Neural cell (in vitro differentiated cells): ENCODE results near the gene ETV6. TPM values are rescaled to one million over a fixed set of nuclear protein-coding genes. Genes with fewer than 3 reads are reported as not detected.

Source experiments
- H2AFZ ChIP-seq: fragments of 200-600, 300-800 bp; sonication (generic), shearing (Covaris generic); 2 replicates; pipeline ENCODE4 v1.6.0; 2014; ENCODE audit warnings: low read depth, mild to moderate bottlenecking, antibody characterized with exemption, low read length, moderate library complexity
- H3F3A ChIP-seq: fragments of 200-600 bp; shearing (Covaris generic); 2 replicates; pipeline ENCODE4 v1.6.1; 2016; ENCODE audit warnings: mild to moderate bottlenecking, moderate library complexity, mixed read lengths, antibody characterized with exemption, low read length; ENCODE audit not compliant: insufficient read depth, poor library complexity, severe bottlenecking
- H3K27ac ChIP-seq: fragments of 200-600, 300-800 bp; sonication (generic), shearing (Covaris generic); 2 replicates; pipeline ENCODE4 v1.5.1; 2014; ENCODE audit warnings: mild to moderate bottlenecking, low read length, moderate library complexity
- H3K27me3 ChIP-seq: fragments of 300-800, 200-600 bp; sonication (generic), shearing (Covaris generic); 2 replicates; pipeline ENCODE4 v1.6.0; 2014; ENCODE audit warnings: mild to moderate bottlenecking, low read depth, low read length, moderate library complexity; ENCODE audit not compliant: insufficient read depth
- H3K36me3 ChIP-seq: fragments of 300-800, 200-600 bp; sonication (generic), shearing (Covaris generic); 2 replicates; pipeline ENCODE4 v1.5.1; 2014; ENCODE audit warnings: mild to moderate bottlenecking, antibody characterized with exemption, low read length, moderate library complexity; ENCODE audit not compliant: insufficient read depth
- H3K4me2 ChIP-seq: fragments of 300-800, 200-600 bp; sonication (generic), shearing (Covaris generic); 2 replicates; pipeline ENCODE4 v1.6.0; 2014; ENCODE audit warnings: mild to moderate bottlenecking, low read length
- H3K4me3 ChIP-seq: fragments of 300-800, 200-600 bp; sonication (generic), shearing (Covaris generic); 2 replicates; pipeline ENCODE4 v1.5.1; 2014; ENCODE audit warnings: mild to moderate bottlenecking, low read length, moderate library complexity
- H3K79me2 ChIP-seq: fragments of 200-600 bp; shearing (Covaris generic); replicated peaks from 2 replicates; pipeline ENCODE4 v1.6.0; 2014; ENCODE audit warnings: mild to moderate bottlenecking, low read length, moderate library complexity; ENCODE audit not compliant: insufficient read depth
- H3K9ac ChIP-seq: fragments of 300-800, 200-600 bp; sonication (generic), shearing (Covaris generic); 2 replicates; pipeline ENCODE4 v1.6.1; 2016; ENCODE audit warnings: mild to moderate bottlenecking, low read length, mixed read lengths
- H3K9me2 ChIP-seq: fragments of 200-600 bp; shearing (Covaris generic); 2 replicates; pipeline ENCODE4 v1.6.1; 2016; ENCODE audit warnings: mild to moderate bottlenecking, low read length, mixed read lengths; ENCODE audit not compliant: insufficient read depth
- H3K9me3 ChIP-seq: fragments of 200-600, 300-800 bp; sonication (generic), shearing (Covaris generic); 2 replicates; pipeline ENCODE4 v1.6.1; 2016; ENCODE audit warnings: mild to moderate bottlenecking, mixed run types, low read length, moderate library complexity, mixed read lengths
- H4K20me1 ChIP-seq: fragments of 200-600 bp; shearing (Covaris generic); 2 replicates; pipeline ENCODE4 v1.6.1; 2016; ENCODE audit warnings: mild to moderate bottlenecking, mixed run types; ENCODE audit not compliant: insufficient read depth
- EP300 ChIP-seq: fragments of 450-650 bp; conservative IDR thresholded peaks from 2 replicates; pipeline ENCODE4 v1.6.1; 2014; ENCODE audit warnings: antibody characterized with exemption, mild to moderate bottlenecking, moderate library complexity; ENCODE audit not compliant: poor library complexity, severe bottlenecking
- EZH2 ChIP-seq: fragments of 200-600, 300-800 bp; shearing (Covaris generic), sonication (generic); IDR thresholded peaks from 2 replicates; pipeline ENCODE4 v1.6.1; 2014; ENCODE audit warnings: antibody characterized with exemption, low read length, borderline replicate concordance, mild to moderate bottlenecking; ENCODE audit not compliant: insufficient read depth, poor library complexity, severe bottlenecking
- MXI1 ChIP-seq: fragments of 450-650 bp; conservative IDR thresholded peaks from 2 replicates; pipeline ENCODE4 v1.6.1; 2014; ENCODE audit warnings: antibody characterized with exemption, mild to moderate bottlenecking; ENCODE audit not compliant: poor library complexity, severe bottlenecking
- POLR2AphosphoS5 ChIP-seq: IDR thresholded peaks from 2 replicates; pipeline ENCODE4 v1.6.1; 2012
- RAD21 ChIP-seq: fragments of 450-650 bp; conservative IDR thresholded peaks from 2 replicates; pipeline ENCODE4 v1.6.1; 2014; ENCODE audit warnings: antibody characterized with exemption, mild to moderate bottlenecking, moderate library complexity
- SMC3 ChIP-seq: fragments of 450-650 bp; conservative IDR thresholded peaks from 2 replicates; pipeline ENCODE4 v1.6.1; 2014; ENCODE audit warnings: antibody characterized with exemption, mild to moderate bottlenecking, moderate library complexity; ENCODE audit not compliant: poor library complexity
- TAF1 ChIP-seq: IDR thresholded peaks from 2 replicates; pipeline ENCODE4 v1.6.1; 2012; ENCODE audit warnings: low read depth
- polyA plus RNA-seq: library from polyadenylated mRNA; depleted of rRNA; stranded (reverse); fragments of >200 nt; gene quantifications from 2 replicates; pipeline ENCODE4 v1.2.3, GENCODE V29; 2014
- TF ChIP-seq, protein P1 (sequence below): fragments of 450-650 bp; IDR thresholded peaks from 2 replicates; pipeline ENCODE4 v1.5.1; 2014; ENCODE audit warnings: antibody characterized with exemption, mild to moderate bottlenecking, moderate library complexity; ENCODE audit not compliant: poor library complexity, severe bottlenecking
- TF ChIP-seq, protein P2 (sequence below): IDR thresholded peaks from 2 replicates; pipeline ENCODE4 v1.6.1; 2012; ENCODE audit warnings: borderline replicate concordance

The ETV6 gene
- polyA plus RNA-seq, 1 donor from 2014 or later: 1.6 TPM

DNA sequence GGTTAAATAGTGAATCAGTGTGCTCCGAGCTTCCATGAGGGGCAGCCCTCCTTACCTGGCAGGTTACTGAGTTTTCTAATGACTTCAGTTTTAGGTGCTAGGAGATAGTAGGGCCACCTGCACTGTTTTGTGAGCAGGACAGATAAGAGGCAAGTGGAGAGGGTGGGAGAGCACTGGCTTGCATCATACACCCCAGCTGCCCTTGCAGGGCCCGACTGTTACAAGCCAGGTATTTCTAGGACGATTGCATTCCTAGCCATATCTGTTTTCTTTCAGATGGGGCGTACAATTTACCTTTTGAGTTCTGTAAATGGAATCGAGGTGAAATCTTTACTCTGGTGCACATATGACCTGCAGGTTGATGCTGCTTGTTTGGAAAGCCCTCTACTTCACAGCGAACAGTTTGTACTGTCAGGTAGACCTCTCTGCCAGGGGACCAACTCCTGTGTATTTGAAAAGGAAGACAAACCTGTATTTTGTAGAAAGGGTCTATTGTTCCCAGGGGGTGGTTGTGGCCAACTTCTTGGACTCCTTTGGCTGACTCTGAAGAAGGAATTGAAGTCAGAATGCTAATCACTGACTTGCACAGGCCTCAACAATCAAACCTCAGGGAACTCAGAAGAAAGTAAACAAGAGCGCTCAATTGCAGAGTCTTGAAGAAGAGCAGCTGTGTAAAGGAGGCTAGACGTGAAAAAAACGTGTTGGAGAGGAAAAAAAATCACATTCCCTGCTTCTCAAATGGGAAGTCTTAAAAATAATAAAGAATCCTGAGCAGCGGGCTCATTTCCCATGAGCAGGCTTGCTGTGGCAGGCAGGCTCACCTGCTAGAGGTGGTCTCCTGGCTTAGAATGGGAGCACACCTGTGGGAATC lies 57.3 kb downstream of the ETV6 start:
- no peak overlapping the region for H3K4me2 ChIP-seq
- H3K9me2 ChIP-seq: no peaks in the 10 kb centered on the region
- no peaks in the 10 kb centered on the region for H3K9me3 ChIP-seq
- no peaks in the 10 kb centered on the region for H3K27me3 ChIP-seq
- no peaks in the 10 kb centered on the region for H3K79me2 ChIP-seq
- TF ChIP-seq MXI1: no peak
- TF ChIP-seq RAD21: no peak
- no peak for TF ChIP-seq SMC3
- TF ChIP-seq EZH2: no peak
- no peak for TF ChIP-seq EP300
- no peaks in the 10 kb centered on the region for H4K20me1 ChIP-seq
- no peak overlapping the region for H3K4me3 ChIP-seq
- H2AFZ ChIP-seq: no peak overlapping the region
- H3K27ac ChIP-seq: no peak overlapping the region
- no peaks in the 10 kb centered on the region for H3F3A ChIP-seq
- no peak overlapping the region for H3K9ac ChIP-seq
- H3K36me3 ChIP-seq: no peaks in the 10 kb centered on the region

DNA sequence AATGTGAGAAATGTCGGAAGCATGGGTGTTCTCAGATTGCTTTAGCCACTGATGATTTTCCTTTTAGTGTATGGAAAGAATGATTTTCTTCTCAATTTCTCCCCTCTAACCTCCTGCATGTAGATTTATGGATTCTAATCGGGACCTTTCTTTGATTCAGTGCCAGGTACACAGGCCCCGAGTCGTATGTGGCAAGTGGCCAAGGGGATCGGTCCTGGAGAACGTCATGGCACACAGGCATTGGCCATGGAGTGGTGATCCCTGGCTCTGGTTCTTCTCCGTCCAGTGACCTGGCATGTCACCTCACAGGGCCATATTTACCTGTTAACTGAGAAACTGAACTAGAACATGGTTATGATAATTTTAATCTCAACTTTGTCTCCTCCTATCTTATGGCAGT lies 58.1 kb downstream of the ETV6 start:
- Histone ChIP-seq H2AFZ (no peak overlapping the region), H3F3A (no peaks in the 10 kb centered on the region), H3K4me3 (no peak overlapping the region), H3K9ac (no peak overlapping the region), H3K9me2 (no peaks in the 10 kb centered on the region), H3K27me3 (no peaks in the 10 kb centered on the region), H4K20me1 (no peaks in the 10 kb centered on the region), H3K27ac (no peak overlapping the region), H3K36me3 (no peaks in the 10 kb centered on the region), H3K9me3 (no peaks in the 10 kb centered on the region), H3K79me2 (no peaks in the 10 kb centered on the region), H3K4me2 (no peak overlapping the region)
- TF ChIP-seq, protein P1, sequence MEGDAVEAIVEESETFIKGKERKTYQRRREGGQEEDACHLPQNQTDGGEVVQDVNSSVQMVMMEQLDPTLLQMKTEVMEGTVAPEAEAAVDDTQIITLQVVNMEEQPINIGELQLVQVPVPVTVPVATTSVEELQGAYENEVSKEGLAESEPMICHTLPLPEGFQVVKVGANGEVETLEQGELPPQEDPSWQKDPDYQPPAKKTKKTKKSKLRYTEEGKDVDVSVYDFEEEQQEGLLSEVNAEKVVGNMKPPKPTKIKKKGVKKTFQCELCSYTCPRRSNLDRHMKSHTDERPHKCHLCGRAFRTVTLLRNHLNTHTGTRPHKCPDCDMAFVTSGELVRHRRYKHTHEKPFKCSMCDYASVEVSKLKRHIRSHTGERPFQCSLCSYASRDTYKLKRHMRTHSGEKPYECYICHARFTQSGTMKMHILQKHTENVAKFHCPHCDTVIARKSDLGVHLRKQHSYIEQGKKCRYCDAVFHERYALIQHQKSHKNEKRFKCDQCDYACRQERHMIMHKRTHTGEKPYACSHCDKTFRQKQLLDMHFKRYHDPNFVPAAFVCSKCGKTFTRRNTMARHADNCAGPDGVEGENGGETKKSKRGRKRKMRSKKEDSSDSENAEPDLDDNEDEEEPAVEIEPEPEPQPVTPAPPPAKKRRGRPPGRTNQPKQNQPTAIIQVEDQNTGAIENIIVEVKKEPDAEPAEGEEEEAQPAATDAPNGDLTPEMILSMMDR: no peak
- TF ChIP-seq TAF1 (no peak), POLR2AphosphoS5 (no peak)
- TF ChIP-seq, protein P2, sequence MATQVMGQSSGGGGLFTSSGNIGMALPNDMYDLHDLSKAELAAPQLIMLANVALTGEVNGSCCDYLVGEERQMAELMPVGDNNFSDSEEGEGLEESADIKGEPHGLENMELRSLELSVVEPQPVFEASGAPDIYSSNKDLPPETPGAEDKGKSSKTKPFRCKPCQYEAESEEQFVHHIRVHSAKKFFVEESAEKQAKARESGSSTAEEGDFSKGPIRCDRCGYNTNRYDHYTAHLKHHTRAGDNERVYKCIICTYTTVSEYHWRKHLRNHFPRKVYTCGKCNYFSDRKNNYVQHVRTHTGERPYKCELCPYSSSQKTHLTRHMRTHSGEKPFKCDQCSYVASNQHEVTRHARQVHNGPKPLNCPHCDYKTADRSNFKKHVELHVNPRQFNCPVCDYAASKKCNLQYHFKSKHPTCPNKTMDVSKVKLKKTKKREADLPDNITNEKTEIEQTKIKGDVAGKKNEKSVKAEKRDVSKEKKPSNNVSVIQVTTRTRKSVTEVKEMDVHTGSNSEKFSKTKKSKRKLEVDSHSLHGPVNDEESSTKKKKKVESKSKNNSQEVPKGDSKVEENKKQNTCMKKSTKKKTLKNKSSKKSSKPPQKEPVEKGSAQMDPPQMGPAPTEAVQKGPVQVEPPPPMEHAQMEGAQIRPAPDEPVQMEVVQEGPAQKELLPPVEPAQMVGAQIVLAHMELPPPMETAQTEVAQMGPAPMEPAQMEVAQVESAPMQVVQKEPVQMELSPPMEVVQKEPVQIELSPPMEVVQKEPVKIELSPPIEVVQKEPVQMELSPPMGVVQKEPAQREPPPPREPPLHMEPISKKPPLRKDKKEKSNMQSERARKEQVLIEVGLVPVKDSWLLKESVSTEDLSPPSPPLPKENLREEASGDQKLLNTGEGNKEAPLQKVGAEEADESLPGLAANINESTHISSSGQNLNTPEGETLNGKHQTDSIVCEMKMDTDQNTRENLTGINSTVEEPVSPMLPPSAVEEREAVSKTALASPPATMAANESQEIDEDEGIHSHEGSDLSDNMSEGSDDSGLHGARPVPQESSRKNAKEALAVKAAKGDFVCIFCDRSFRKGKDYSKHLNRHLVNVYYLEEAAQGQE: no peak
